UCSD-AML1 (cell line): ENCODE measurements around the gene TTLL8.

Experiments
- DNase-seq: peaks from one replicate; lab custom pipeline; 2025; ENCODE audit not compliant: unreplicated experiment; lab: John Stamatoyannopoulos, UW

Gene TTLL8

GRCh38 chr22:50083462-50084079 lies 25.5 kb upstream of the TTLL8 start:
- DNase-seq: no peak

GRCh38 chr22:50082961-50083461 lies 24.9 kb upstream of the TTLL8 start:
- DNase-seq: no peak

GRCh38 chr22:50082197-50082715 lies 24.2 kb upstream of the TTLL8 start:
- DNase-seq: no peak

- DNase-seq: no peak
Measured at GRCh38 chr22:50081426-50082196, 23.5 kb upstream of the TTLL8 start.

- DNase-seq: no peak
Measured at GRCh38 chr22:50080077-50080465, 22.0 kb upstream of the TTLL8 start.

GRCh38 chr22:50078761-50079160 lies 20.7 kb upstream of the TTLL8 start:
- DNase-seq: no peak

- no peak for DNase-seq
Measured at GRCh38 chr22:50078246-50078645, 20.1 kb upstream of the TTLL8 start.

GRCh38 chr22:50076646-50077535 lies 18.8 kb upstream of the TTLL8 start:
- no peak for DNase-seq

GRCh38 chr22:50074551-50075530 lies 16.7 kb upstream of the TTLL8 start:
- DNase-seq: no peak

- no peak for DNase-seq
Measured at GRCh38 chr22:50074056-50074455, 16.0 kb upstream of the TTLL8 start.

GRCh38 chr22:50072714-50073538 lies 14.8 kb upstream of the TTLL8 start:
- DNase-seq: no peak

GRCh38 chr22:50072167-50072555 lies 14.1 kb upstream of the TTLL8 start:
- no peak for DNase-seq

GRCh38 chr22:50071432-50072166 lies 13.5 kb upstream of the TTLL8 start:
- no peak for DNase-seq

GRCh38 chr22:50070366-50070765 lies 12.3 kb upstream of the TTLL8 start:
- DNase-seq: no peak

- DNase-seq: no peak
Measured at GRCh38 chr22:50068096-50068495, 10.0 kb upstream of the TTLL8 start.

- DNase-seq: no peak
Measured at GRCh38 chr22:50067244-50067643, 9.1 kb upstream of the TTLL8 start.

- DNase-seq: no peak
Measured at GRCh38 chr22:50064453-50064852, 6.4 kb upstream of the TTLL8 start.

GRCh38 chr22:50063589-50064393 lies 5.7 kb upstream of the TTLL8 start:
- DNase-seq: no peak
